Peyer's patch (tissue), 4 donors: ENCODE results near the gene LHCGR.

ENCODE experiments used
- POLR2A ChIP-seq, 2 donors: fragments of 450-650 bp; IDR thresholded peaks; one replicate each; pipeline ENCODE4 v1.5.1; 2017; ENCODE audit warnings: antibody characterized with exemption in 2 of 2, mild to moderate bottlenecking in 2 of 2, moderate library complexity in 2 of 2
- TF ChIP-seq, protein P1 (sequence below), 6 experiments: fragments of 450-650 bp in 4 of 6; fragments of 200-600 bp in 2 of 6; sonication (generic) in 1 of 6; IDR thresholded peaks; one replicate each; pipeline ENCODE4 v1.5.1; 2017 to 2019; ENCODE audit warnings: antibody characterized with exemption in 6 of 6, mild to moderate bottlenecking in 3 of 6, moderate library complexity in 1 of 6

- TF ChIP-seq, protein P1, sequence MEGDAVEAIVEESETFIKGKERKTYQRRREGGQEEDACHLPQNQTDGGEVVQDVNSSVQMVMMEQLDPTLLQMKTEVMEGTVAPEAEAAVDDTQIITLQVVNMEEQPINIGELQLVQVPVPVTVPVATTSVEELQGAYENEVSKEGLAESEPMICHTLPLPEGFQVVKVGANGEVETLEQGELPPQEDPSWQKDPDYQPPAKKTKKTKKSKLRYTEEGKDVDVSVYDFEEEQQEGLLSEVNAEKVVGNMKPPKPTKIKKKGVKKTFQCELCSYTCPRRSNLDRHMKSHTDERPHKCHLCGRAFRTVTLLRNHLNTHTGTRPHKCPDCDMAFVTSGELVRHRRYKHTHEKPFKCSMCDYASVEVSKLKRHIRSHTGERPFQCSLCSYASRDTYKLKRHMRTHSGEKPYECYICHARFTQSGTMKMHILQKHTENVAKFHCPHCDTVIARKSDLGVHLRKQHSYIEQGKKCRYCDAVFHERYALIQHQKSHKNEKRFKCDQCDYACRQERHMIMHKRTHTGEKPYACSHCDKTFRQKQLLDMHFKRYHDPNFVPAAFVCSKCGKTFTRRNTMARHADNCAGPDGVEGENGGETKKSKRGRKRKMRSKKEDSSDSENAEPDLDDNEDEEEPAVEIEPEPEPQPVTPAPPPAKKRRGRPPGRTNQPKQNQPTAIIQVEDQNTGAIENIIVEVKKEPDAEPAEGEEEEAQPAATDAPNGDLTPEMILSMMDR (IDR thresholded peaks at IDR 0.05) = no peak
- no peak for TF ChIP-seq POLR2A (IDR thresholded peaks at IDR 0.05)
Measured at GRCh38 chr2:48750128-48750739, 5.3 kb downstream of the LHCGR start.
